HUES64 (cell line): ENCODE results near the gene RNASEH2C.
"Not testable (repeated sequence)": the region's sequence is repeated elsewhere in the genome, so short reads cannot be mapped to it uniquely, and the experiment has no call there.

ENCODE experiments used
- H3K27ac ChIP-seq: 2 replicates; pipeline ENCODE4 v1.7.0; 2013; ENCODE audit warnings: low read depth, low read length, inconsistent platforms
- H3K27me3 ChIP-seq: 2 replicates; pipeline ENCODE4 v1.6.1; 2013; ENCODE audit warnings: mild to moderate bottlenecking, low read length; ENCODE audit not compliant: insufficient read depth
- H3K36me3 ChIP-seq: 2 replicates; pipeline ENCODE4 v1.6.1; 2013; ENCODE audit warnings: mild to moderate bottlenecking, low read length; ENCODE audit not compliant: insufficient read depth
- H3K4me1 ChIP-seq: 2 replicates; pipeline ENCODE4 v1.6.1; 2013; ENCODE audit warnings: mild to moderate bottlenecking, low read length, moderate library complexity; ENCODE audit not compliant: insufficient read depth
- H3K4me3 ChIP-seq: 2 replicates; pipeline ENCODE4 v1.5.1; 2013; ENCODE audit warnings: mild to moderate bottlenecking, low read length, moderate library complexity
- H3K9ac ChIP-seq: 2 replicates; pipeline ENCODE4 v1.6.1; 2013; ENCODE audit warnings: mild to moderate bottlenecking, low read depth, low read length
- H3K9me3 ChIP-seq: 2 replicates; pipeline ENCODE4 v1.6.1; 2013; ENCODE audit warnings: low read depth, low read length; ENCODE audit not compliant: insufficient read depth
- WGBS: fragments of 150-250, 120-280 bp; methylation state at CpG from one replicate; pipeline ENCODE4 v1.1.7; 2013; ENCODE audit warnings: missing lambda C conversion rate; 5-methylcytosine and 5-hydroxymethylcytosine counted together

Gene RNASEH2C

GRCh38 chr11:65742353-65742752, 21.8 kb upstream of the RNASEH2C start:
- Histone ChIP-seq H3K9me3 (peaks cover 12% of the 10 kb centered on the region; the same call in 1 of the 2 replicates), H3K4me1 (no peaks in the 10 kb centered on the region), H3K9ac (no peak overlapping the region), H3K27me3 (no peaks in the 10 kb centered on the region), H3K4me3 (no peak overlapping the region), H3K36me3 (no peaks in the 10 kb centered on the region), H3K27ac (no peak overlapping the region)
- WGBS = 89% methylated on average over 1 of the region's 1 CpG

GRCh38 chr11:65741185-65741584, 20.6 kb upstream of the RNASEH2C start:
- Histone ChIP-seq H3K9me3 (peaks cover 24% of the 10 kb centered on the region), H3K36me3 (no peaks in the 10 kb centered on the region), H3K4me3 (no peak overlapping the region), H3K27ac (no peak overlapping the region), H3K9ac (no peak overlapping the region), H3K4me1 (no peaks in the 10 kb centered on the region), H3K27me3 (no peaks in the 10 kb centered on the region)
- 77% methylated on average over 8 of the region's 8 CpGs for WGBS

- Histone ChIP-seq H3K9me3 (peaks cover 30% of the 10 kb centered on the region), H3K36me3 (no peaks in the 10 kb centered on the region), H3K9ac (no peak overlapping the region), H3K27me3 (no peaks in the 10 kb centered on the region), H3K4me3 (no peak overlapping the region), H3K27ac (no peak overlapping the region), H3K4me1 (no peaks in the 10 kb centered on the region)
- WGBS = 63% methylated on average over 1 of the region's 2 CpGs
These were observed 18.4 kb upstream of the RNASEH2C start for GRCh38 chr11:65739022-65739421.

- H3K9me3 ChIP-seq = peaks cover 30% of the 10 kb centered on the region
- H3K27me3 ChIP-seq = no peaks in the 10 kb centered on the region
- no peaks in the 10 kb centered on the region for H3K36me3 ChIP-seq
- no peak overlapping the region for H3K4me3 ChIP-seq
- no peak overlapping the region for H3K27ac ChIP-seq
- H3K4me1 ChIP-seq = no peaks in the 10 kb centered on the region
- no peak overlapping the region for H3K9ac ChIP-seq
These were observed 16.2 kb upstream of the RNASEH2C start for GRCh38 chr11:65736810-65737209.

GRCh38 chr11:65735111-65735510, 14.5 kb upstream of the RNASEH2C start:
- H3K4me3 ChIP-seq, H3K27me3 ChIP-seq, H3K36me3 ChIP-seq, H3K9ac ChIP-seq, H3K27ac ChIP-seq, H3K4me1 ChIP-seq: not testable (repeated sequence)
- peaks cover 33% of the 10 kb centered on the region for H3K9me3 ChIP-seq
- 83% methylated on average over 4 of the region's 4 CpGs for WGBS

- 0 out of 2 replicates have a peak, but pooled peaks cover 3% of the 10 kb centered on the region for H3K9me3 ChIP-seq
- H3K36me3 ChIP-seq = no peaks in the 10 kb centered on the region
- no peaks in the 10 kb centered on the region for H3K27me3 ChIP-seq
- H3K4me1 ChIP-seq = no peaks in the 10 kb centered on the region
- 80% methylated on average over 5 of the region's 5 CpGs for WGBS
- no peak overlapping the region for H3K4me3 ChIP-seq
- H3K9ac ChIP-seq = no peak overlapping the region
- no peak overlapping the region for H3K27ac ChIP-seq
These were observed 9.9 kb upstream of the RNASEH2C start for GRCh38 chr11:65730461-65730860.

- Histone ChIP-seq H3K4me1 (no peaks in the 10 kb centered on the region), H3K27ac (no peak overlapping the region), H3K36me3 (no peaks in the 10 kb centered on the region), H3K4me3 (no peak overlapping the region), H3K9me3 (0 out of 2 replicates have a peak, but pooled peaks cover 3% of the 10 kb centered on the region), H3K27me3 (no peaks in the 10 kb centered on the region), H3K9ac (no peak overlapping the region)
- 91% methylated on average over 15 of the region's 15 CpGs for WGBS
These were observed 7.3 kb upstream of the RNASEH2C start for GRCh38 chr11:65727865-65728264.

GRCh38 chr11:65726660-65727059, 6.1 kb upstream of the RNASEH2C start:
- no peaks in the 10 kb centered on the region for H3K36me3 ChIP-seq
- no peak overlapping the region for H3K9ac ChIP-seq
- WGBS = 65% methylated on average over 6 of the region's 6 CpGs
- no peaks in the 10 kb centered on the region for H3K4me1 ChIP-seq
- no peak overlapping the region for H3K27ac ChIP-seq
- no peaks in the 10 kb centered on the region for H3K27me3 ChIP-seq
- 0 out of 2 replicates have a peak, but pooled peaks cover 3% of the 10 kb centered on the region for H3K9me3 ChIP-seq
- no peak overlapping the region for H3K4me3 ChIP-seq

GRCh38 chr11:65722261-65722660, 1.7 kb upstream of the RNASEH2C start:
- Histone ChIP-seq H3K27me3 (no peaks in the 10 kb centered on the region), H3K4me1 (peaks cover 5% of the 10 kb centered on the region; the same call in 1 of the 2 replicates), H3K9me3 (no peaks in the 10 kb centered on the region), H3K27ac (no peak overlapping the region), H3K36me3 (peaks cover 20% of the 10 kb centered on the region), H3K9ac (no peak overlapping the region), H3K4me3 (no peak overlapping the region)
- WGBS = 89% methylated on average over 1 of the region's 1 CpG

GRCh38 chr11:65719871-65720210, 757 bp downstream of the RNASEH2C start:
- Histone ChIP-seq H3K4me1 (peaks cover 5% of the 10 kb centered on the region; the same call in 1 of the 2 replicates), H3K27me3 (no peaks in the 10 kb centered on the region), H3K27ac (no peak overlapping the region), H3K9me3 (no peaks in the 10 kb centered on the region), H3K4me3 (peak overlapping the region; percentile 87), H3K9ac (peak overlapping the region; percentile 87), H3K36me3 (peaks cover 42% of the 10 kb centered on the region)
- 8% methylated on average over 17 of the region's 17 CpGs for WGBS

GRCh38 chr11:65718964-65719492, 1.6 kb downstream of the RNASEH2C start:
- H3K27ac ChIP-seq = no peak overlapping the region
- H3K9me3 ChIP-seq = no peaks in the 10 kb centered on the region
- H3K9ac ChIP-seq = peak overlapping the region; percentile 87; the same call in 1 of the 2 replicates
- peak overlapping the region; percentile 87 for H3K4me3 ChIP-seq
- peaks cover 50% of the 10 kb centered on the region for H3K36me3 ChIP-seq
- peaks cover 5% of the 10 kb centered on the region; the same call in 1 of the 2 replicates for H3K4me1 ChIP-seq
- 89% methylated on average over 10 of the region's 10 CpGs for WGBS
- H3K27me3 ChIP-seq = no peaks in the 10 kb centered on the region

- no peak overlapping the region for H3K27ac ChIP-seq
- 93% methylated on average over 4 of the region's 4 CpGs for WGBS
- H3K9ac ChIP-seq = no peak overlapping the region
- peaks cover 5% of the 10 kb centered on the region; the same call in 1 of the 2 replicates for H3K4me1 ChIP-seq
- H3K36me3 ChIP-seq = peaks cover 55% of the 10 kb centered on the region
- no peaks in the 10 kb centered on the region for H3K9me3 ChIP-seq
- H3K27me3 ChIP-seq = no peaks in the 10 kb centered on the region
- H3K4me3 ChIP-seq = no peak overlapping the region
These were observed 2.1 kb downstream of the RNASEH2C start for GRCh38 chr11:65718531-65718930.
